ENCODE measurements around the gene FYB1.

DNA sequence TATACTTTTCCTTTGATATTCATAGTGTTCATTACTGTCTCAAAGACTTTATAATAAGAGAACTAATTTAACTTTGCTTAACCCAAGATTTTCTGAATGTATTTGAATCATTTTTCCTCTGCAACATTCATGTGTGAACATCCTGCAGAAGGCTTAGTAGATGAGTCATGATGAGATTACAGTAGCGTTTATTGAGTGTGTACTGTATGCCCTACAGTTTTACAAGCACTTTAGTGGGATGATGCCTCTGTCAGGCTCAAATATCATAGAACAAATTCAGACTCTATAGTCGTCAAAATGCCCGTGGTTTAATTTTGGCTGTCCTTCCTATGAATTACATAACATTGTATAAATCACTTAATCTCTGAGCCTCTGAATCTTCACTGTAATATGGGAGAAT, 41.2 kb downstream of the FYB1 start:
- TF ChIP-seq, protein P1, sequence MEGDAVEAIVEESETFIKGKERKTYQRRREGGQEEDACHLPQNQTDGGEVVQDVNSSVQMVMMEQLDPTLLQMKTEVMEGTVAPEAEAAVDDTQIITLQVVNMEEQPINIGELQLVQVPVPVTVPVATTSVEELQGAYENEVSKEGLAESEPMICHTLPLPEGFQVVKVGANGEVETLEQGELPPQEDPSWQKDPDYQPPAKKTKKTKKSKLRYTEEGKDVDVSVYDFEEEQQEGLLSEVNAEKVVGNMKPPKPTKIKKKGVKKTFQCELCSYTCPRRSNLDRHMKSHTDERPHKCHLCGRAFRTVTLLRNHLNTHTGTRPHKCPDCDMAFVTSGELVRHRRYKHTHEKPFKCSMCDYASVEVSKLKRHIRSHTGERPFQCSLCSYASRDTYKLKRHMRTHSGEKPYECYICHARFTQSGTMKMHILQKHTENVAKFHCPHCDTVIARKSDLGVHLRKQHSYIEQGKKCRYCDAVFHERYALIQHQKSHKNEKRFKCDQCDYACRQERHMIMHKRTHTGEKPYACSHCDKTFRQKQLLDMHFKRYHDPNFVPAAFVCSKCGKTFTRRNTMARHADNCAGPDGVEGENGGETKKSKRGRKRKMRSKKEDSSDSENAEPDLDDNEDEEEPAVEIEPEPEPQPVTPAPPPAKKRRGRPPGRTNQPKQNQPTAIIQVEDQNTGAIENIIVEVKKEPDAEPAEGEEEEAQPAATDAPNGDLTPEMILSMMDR (IDR thresholded peaks at IDR 0.05): no peak
- TF ChIP-seq POLR2AphosphoS5 (IDR thresholded peaks at IDR 0.05) (no peak), POLR2A (IDR thresholded peaks at IDR 0.05) (no peak)

All from suprapubic skin (tissue), 4 donors.